GM06990 (cell line): Measurements from ENCODE around the gene LMX1A.

ENCODE experiments used
- DNase-seq: peaks from one replicate; pipeline ENCODE4 v3.0.0-alpha.2; 2011; ENCODE audit not compliant: insufficient read length; ENCODE audit errors: extremely low read depth
- H3K27me3 ChIP-seq: replicated peaks from 2 replicates; pipeline ENCODE4 v1.6.0; 2011; ENCODE audit warnings: low read length; ENCODE audit not compliant: control insufficient read depth, insufficient read depth
- H3K36me3 ChIP-seq: 2 replicates; pipeline ENCODE4 v1.5.1; 2011; ENCODE audit warnings: low read length; ENCODE audit not compliant: control insufficient read depth, insufficient read depth
- H3K4me3 ChIP-seq: replicated peaks from 2 replicates; pipeline ENCODE4 v1.5.1; 2011; ENCODE audit warnings: low read depth, mild to moderate bottlenecking, control low read depth, low read length
- TF ChIP-seq, protein P1 (sequence below): IDR thresholded peaks from 2 replicates; pipeline ENCODE4 v1.5.1; 2011; ENCODE audit warnings: low read length, control low read depth, mild to moderate bottlenecking, inconsistent platforms; ENCODE audit not compliant: insufficient read depth, poor library complexity, severe bottlenecking

Gene LMX1A

DNA sequence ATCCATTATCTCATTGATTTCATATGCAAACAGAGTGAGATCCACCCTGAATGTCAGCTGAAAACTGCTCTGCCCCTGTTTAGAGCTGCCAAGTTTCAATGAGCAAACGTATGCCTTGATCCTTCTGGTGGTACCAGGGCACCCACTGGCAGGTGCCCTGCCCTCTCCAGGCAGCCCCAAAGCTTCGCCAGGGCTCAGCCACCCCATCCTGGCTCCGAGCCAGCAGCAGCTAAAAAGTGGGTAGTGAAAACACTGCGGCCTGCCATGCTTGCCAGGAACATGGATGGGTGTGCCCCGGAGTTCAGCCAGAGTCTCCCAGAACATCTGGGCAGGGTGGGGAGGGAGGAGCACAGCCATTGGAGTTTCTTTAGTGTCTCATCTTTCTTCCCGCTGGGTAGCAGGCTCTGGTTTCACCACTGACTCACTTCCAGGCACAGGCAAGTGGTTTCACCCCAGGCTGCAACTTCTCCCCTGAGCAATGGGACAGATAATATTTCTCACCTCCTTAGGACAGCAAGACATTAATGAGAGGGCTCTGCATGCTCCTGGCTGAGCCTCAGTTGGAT is 8.1 kb upstream of the LMX1A start:
- H3K27me3 ChIP-seq, result peaks cover 2% of the 10 kb centered on the region
- no peak overlapping the region for H3K4me3 ChIP-seq
- DNase-seq, result no peak
- H3K36me3 ChIP-seq, result no peaks in the 10 kb centered on the region
- TF ChIP-seq, protein P1, sequence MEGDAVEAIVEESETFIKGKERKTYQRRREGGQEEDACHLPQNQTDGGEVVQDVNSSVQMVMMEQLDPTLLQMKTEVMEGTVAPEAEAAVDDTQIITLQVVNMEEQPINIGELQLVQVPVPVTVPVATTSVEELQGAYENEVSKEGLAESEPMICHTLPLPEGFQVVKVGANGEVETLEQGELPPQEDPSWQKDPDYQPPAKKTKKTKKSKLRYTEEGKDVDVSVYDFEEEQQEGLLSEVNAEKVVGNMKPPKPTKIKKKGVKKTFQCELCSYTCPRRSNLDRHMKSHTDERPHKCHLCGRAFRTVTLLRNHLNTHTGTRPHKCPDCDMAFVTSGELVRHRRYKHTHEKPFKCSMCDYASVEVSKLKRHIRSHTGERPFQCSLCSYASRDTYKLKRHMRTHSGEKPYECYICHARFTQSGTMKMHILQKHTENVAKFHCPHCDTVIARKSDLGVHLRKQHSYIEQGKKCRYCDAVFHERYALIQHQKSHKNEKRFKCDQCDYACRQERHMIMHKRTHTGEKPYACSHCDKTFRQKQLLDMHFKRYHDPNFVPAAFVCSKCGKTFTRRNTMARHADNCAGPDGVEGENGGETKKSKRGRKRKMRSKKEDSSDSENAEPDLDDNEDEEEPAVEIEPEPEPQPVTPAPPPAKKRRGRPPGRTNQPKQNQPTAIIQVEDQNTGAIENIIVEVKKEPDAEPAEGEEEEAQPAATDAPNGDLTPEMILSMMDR, result no peak

DNA sequence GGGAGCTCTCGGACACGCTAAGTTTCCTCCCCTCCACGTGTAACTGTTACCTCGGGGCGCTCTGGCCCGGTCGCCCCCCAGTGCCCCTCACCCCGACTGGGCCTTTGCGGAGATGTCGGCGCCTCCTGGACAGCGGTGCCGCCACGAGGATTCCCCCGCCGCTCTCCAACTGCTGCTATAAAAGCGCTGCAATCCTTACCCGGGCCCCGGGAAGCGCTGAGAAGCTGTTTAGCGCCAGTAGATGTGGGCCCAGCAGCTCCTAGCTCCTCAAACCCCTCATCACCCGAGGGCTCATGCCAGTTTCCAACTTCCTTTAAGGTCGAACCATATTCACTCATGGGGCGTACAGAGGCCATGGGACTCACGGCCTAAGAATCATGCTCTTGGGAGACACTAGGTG is 361 bp upstream of the LMX1A start:
- Histone ChIP-seq H3K27me3 (peaks cover 1% of the 10 kb centered on the region; the same call in 1 of the 2 replicates), H3K4me3 (no peak overlapping the region), H3K36me3 (no peaks in the 10 kb centered on the region)
- DNase-seq, result no peak
- TF ChIP-seq, protein P1, result no peak

DNA sequence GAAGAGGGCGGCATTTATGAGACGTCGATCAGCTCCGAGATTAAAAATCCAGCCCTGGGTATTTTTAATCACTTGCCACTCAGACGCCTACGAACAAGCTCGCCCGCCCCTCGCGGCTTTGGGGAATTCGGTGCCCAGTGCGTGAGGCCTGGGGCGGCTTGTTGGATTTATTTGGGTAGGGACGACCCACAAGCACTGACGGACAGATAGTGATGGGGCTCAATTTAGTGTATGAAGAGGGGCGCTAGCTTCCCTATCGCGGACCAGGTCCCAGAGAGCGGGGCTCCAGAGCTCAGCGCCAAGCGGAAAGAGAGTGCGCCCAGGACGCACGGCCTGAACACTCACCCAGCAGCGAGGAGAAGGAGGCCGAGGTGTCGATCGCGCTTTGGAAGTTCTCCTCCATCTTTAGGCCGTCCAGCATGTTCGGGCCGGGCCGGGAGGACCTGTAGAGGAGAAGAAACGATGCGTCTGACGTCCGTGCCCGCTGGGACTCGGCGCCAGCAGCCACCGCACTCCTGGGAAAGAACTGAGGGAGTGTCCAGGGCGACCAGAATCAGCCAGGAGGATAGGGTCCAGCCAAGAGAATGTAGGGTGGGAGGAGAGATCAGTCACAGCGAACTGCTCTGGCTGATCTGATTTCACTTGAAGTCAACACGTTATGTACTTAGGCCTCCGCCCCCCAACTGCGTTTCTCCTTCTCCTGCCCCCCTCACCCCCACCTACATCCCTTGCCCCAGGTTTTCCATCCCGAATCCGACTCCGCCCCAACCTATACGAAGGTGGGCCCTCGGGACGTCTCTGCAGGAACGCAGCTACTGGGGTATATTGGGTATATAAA is 1.2 kb downstream of the LMX1A start:
- TF ChIP-seq, protein P1, result no peak
- DNase-seq, result no peak
- H3K36me3 ChIP-seq, result no peaks in the 10 kb centered on the region
- peaks cover 1% of the 10 kb centered on the region; the same call in 1 of the 2 replicates for H3K27me3 ChIP-seq
- no peak overlapping the region for H3K4me3 ChIP-seq

DNA sequence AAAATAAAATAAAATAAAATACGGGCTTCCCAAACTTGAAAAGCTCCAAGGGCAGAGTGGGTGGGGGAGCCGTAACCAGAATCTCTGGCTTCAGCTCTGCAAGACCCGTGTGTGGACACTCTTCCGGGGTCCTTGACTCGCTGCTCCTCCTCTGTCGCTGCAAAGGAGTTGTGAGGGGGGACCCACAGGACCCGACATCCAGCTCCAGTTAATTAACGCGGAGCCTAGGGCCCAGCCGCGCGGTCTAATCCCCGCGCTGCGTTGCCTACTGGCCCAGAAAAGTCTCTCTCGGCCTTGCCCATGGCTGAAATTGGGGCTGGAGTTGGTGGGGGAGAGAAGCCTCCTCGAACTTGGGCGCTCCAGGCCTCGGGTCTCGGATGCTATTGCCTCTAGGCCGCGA is 1.8 kb downstream of the LMX1A start:
- TF ChIP-seq, protein P1, result no peak
- Histone ChIP-seq H3K4me3 (no peak overlapping the region), H3K27me3 (peaks cover 1% of the 10 kb centered on the region; the same call in 1 of the 2 replicates), H3K36me3 (no peaks in the 10 kb centered on the region)
- DNase-seq, result no peak

DNA sequence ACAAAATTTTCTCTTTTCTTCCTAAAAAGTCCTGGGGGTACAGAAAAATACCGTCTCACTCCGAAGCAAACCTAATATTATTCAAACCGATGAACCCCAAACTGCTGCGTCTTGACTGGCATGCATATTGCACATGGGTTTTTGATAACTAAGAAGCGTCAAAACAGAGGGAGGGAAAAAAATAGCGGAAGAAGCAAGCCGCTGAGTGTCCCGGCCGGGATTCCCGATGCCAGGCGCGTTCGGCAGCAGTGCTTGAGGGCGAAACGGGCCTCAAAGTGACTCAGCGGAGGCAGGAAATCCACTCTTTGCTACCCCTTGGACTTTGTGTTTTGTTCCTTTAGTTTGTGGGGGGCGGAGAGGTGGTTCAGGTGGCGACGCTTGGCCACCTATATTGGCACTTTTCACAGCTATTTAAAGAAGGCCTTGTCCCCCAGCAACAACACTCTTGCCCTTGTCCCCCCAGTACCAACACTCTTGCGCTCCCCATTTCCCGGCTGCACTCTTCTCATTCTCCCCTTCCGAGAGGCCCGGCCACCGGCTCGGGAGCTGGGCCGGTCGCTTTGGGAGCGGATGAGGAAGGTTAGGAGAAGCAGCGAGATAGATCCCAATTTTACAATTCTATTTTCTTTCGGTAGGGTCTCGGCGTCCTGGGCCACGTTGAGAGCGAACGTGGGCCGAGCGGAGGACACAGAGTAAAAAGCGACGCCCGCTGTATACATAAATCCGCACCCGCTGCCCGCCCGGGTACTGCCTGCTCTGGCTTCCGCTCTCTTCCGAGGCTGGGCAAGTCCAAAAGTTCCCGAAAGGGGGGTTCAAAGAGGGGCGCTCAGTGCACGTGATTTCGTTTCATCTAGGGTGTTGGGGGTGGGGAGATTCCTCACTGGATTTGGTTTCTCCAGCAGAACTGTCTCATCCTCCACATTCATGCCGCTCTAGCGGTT is 2.5 kb downstream of the LMX1A start:
- TF ChIP-seq, protein P1, result no peak
- peaks cover 1% of the 10 kb centered on the region; the same call in 1 of the 2 replicates for H3K27me3 ChIP-seq
- H3K36me3 ChIP-seq, result no peaks in the 10 kb centered on the region
- no peak overlapping the region for H3K4me3 ChIP-seq
- DNase-seq, result no peak
